Panc1 (cell line): ENCODE measurements around the gene NPEPL1. TPM values are rescaled to one million over a fixed set of nuclear protein-coding genes. Genes with fewer than 3 reads are reported as not detected.

Experiments used
- ATAC-seq: fragments of 200-7000 bp; cut with Tn5 transposase; 2 replicates; pipeline ENCODE4 v1.9.1; 2020; ENCODE audit warnings: mild to moderate bottlenecking, moderate library complexity
- BruUV-seq: library from RNA; stranded (reverse); fragments of 400-500 nt; replicated peaks from 2 replicates; lab custom pipeline; 2021; lab: Mats Ljungman, UMichigan
- CTCF ChIA-PET: fragments of 300-600 bp; sonication (Branson Sonifier 250); formaldehyde crosslinking; loops from one replicate; lab custom pipeline; 2022; ENCODE audit warnings: antibody characterized with exemption; lab: Charles Lee
- POLR2A ChIA-PET: fragments of 300-600 bp; sonication (Branson Sonifier 250); formaldehyde crosslinking; loops from one replicate; lab custom pipeline; 2022; ENCODE audit warnings: antibody characterized with exemption; lab: Charles Lee
- DNase-seq: peaks from one replicate; pipeline ENCODE4 v3.0.0-alpha.2; 2010; ENCODE audit warnings: low read depth, low spot score
- H3K27ac ChIP-seq: 2 replicates; pipeline ENCODE4 v1.5.1; 2011; ENCODE audit warnings: mild to moderate bottlenecking, low read length, inconsistent platforms
- H3K27me3 ChIP-seq: fragments of 200-500 bp; sonication (Bioruptor generic); 2 replicates; pipeline ENCODE4 v1.6.0; 2014; ENCODE audit warnings: low read length, inconsistent platforms; ENCODE audit not compliant: control insufficient read depth, insufficient read depth
- H3K36me3 ChIP-seq: fragments of 200-500 bp; sonication (Bioruptor generic); 2 replicates; pipeline ENCODE4 v1.5.1; 2014; ENCODE audit warnings: inconsistent platforms, mild to moderate bottlenecking, low read length, moderate library complexity; ENCODE audit not compliant: control insufficient read depth, insufficient read depth
- H3K4me1 ChIP-seq: 2 replicates; pipeline ENCODE4 v1.5.1; 2011; ENCODE audit warnings: inconsistent platforms, mild to moderate bottlenecking, low read length, moderate library complexity; ENCODE audit not compliant: control insufficient read depth, insufficient read depth
- H3K4me3 ChIP-seq, 2 experiments: 2 replicates each; pipeline ENCODE4 v1.5.1; 2011 to 2012; ENCODE audit warnings: low read depth in 2 of 2, low read length in 2 of 2, mild to moderate bottlenecking in 2 of 2, inconsistent platforms in 1 of 2, moderate library complexity in 1 of 2
- H3K9me3 ChIP-seq: fragments of 200-500 bp; sonication (Bioruptor generic); 2 replicates; pipeline ENCODE4 v1.5.1; 2014; ENCODE audit warnings: low read depth, mild to moderate bottlenecking, inconsistent platforms, low read length, moderate library complexity; ENCODE audit not compliant: control insufficient read depth, insufficient read depth
- CTCF ChIP-seq: fragments of 450-650 bp; IDR thresholded peaks from 2 replicates; pipeline ENCODE4 v1.5.1; 2017; ENCODE audit warnings: mild to moderate bottlenecking
- POLR2AphosphoS5 ChIP-seq: IDR thresholded peaks from 2 replicates; pipeline ENCODE4 v1.6.1; 2012; ENCODE audit warnings: mild to moderate bottlenecking, low read depth, low read length, moderate library complexity
- SIN3A ChIP-seq: IDR thresholded peaks from 2 replicates; pipeline ENCODE4 v1.6.1; 2012; ENCODE audit warnings: low read depth, mild to moderate bottlenecking, low read length, moderate library complexity, borderline replicate concordance; ENCODE audit not compliant: insufficient read depth
- TCF7L2 ChIP-seq: IDR thresholded peaks from 2 replicates; pipeline ENCODE4 v1.6.1; 2011; ENCODE audit warnings: mild to moderate bottlenecking, low read depth, low read length, inconsistent platforms
- in situ Hi-C: cut with HindIII; loops from 2 replicates; pipeline ENCODE4 v1.10.0; 2016; ENCODE audit warnings: low sequenced_read_pairs, low pct_unique_long_range_greater_than_20kb
- intact Hi-C: fragments of 100-400 bp; cut with micrococcal nuclease; formaldehyde crosslinking; loops from one replicate; pipeline ENCODE4 v1.10.0; 2022; ENCODE audit not compliant: unreplicated experiment
- total RNA-seq: library from RNA; stranded (reverse); gene quantifications from one replicate; pipeline ENCODE4 v1.2.1, GENCODE V29; 2021; ENCODE audit not compliant: unreplicated experiment
- TF ChIP-seq, protein P1 (sequence below), 2 experiments: IDR thresholded peaks; 2 replicates each; pipeline ENCODE4 v1.6.1; 2011 to 2012; ENCODE audit warnings: low read depth in 2 of 2, control low read depth in 1 of 2, low read length in 1 of 2, mild to moderate bottlenecking in 1 of 2, moderate library complexity in 1 of 2; ENCODE audit not compliant: insufficient read depth in 1 of 2

The NPEPL1 gene
- total RNA-seq, 1 experiment from 2014 or later: 27.4 TPM

DNA sequence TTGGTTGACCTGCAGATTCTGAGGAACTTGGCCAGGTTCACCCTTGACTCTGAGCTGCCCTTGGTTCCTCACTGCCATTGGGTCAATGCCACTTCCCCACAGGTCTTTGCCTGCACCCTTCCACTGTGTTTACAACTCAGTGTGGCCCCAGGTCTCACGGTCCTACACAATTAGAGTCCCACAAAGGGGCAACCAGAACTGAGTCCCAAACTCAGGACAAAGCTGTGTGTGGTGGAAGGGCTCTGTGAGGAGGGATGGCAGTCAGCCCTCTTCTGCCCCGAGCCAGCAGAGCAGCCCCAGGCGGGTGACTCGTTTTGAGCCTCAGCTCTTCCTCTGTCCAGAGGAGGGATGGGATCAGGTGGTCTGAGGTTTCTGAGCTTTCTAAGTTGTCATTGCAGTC is 69.5 kb downstream of the NPEPL1 start:
- Histone ChIP-seq H3K27ac (no peak overlapping the region), H3K9me3 (no peaks in the 10 kb centered on the region), H3K27me3 (peaks cover 26% of the 10 kb centered on the region), H3K4me1 (no peaks in the 10 kb centered on the region), H3K4me3 (no peak overlapping the region), H3K36me3 (no peaks in the 10 kb centered on the region)
- in situ Hi-C loops (no loop called here), intact Hi-C loops (no loop called here)
- DNase-seq (no peak), ATAC-seq (no peak)
- BruUV-seq: no TSS peak
- ChIA-PET POLR2A (interaction anchor here (0.6 kb wide), 1 partner anchor 1658 kb away, joined by 3 read pairs; no protein-coding TSS in a partner anchor), CTCF (no interaction called here)
- TF ChIP-seq, protein P1, sequence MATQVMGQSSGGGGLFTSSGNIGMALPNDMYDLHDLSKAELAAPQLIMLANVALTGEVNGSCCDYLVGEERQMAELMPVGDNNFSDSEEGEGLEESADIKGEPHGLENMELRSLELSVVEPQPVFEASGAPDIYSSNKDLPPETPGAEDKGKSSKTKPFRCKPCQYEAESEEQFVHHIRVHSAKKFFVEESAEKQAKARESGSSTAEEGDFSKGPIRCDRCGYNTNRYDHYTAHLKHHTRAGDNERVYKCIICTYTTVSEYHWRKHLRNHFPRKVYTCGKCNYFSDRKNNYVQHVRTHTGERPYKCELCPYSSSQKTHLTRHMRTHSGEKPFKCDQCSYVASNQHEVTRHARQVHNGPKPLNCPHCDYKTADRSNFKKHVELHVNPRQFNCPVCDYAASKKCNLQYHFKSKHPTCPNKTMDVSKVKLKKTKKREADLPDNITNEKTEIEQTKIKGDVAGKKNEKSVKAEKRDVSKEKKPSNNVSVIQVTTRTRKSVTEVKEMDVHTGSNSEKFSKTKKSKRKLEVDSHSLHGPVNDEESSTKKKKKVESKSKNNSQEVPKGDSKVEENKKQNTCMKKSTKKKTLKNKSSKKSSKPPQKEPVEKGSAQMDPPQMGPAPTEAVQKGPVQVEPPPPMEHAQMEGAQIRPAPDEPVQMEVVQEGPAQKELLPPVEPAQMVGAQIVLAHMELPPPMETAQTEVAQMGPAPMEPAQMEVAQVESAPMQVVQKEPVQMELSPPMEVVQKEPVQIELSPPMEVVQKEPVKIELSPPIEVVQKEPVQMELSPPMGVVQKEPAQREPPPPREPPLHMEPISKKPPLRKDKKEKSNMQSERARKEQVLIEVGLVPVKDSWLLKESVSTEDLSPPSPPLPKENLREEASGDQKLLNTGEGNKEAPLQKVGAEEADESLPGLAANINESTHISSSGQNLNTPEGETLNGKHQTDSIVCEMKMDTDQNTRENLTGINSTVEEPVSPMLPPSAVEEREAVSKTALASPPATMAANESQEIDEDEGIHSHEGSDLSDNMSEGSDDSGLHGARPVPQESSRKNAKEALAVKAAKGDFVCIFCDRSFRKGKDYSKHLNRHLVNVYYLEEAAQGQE (IDR thresholded peaks at IDR 0.05; ENCODE audit: insufficient read depth in 1 of 2, low read depth in 2 of 2, low read length in 1 of 2): no peak
- TF ChIP-seq CTCF: no peak
- TF ChIP-seq POLR2AphosphoS5: no peak
- TF ChIP-seq TCF7L2: no peak
- TF ChIP-seq SIN3A: no peak

DNA sequence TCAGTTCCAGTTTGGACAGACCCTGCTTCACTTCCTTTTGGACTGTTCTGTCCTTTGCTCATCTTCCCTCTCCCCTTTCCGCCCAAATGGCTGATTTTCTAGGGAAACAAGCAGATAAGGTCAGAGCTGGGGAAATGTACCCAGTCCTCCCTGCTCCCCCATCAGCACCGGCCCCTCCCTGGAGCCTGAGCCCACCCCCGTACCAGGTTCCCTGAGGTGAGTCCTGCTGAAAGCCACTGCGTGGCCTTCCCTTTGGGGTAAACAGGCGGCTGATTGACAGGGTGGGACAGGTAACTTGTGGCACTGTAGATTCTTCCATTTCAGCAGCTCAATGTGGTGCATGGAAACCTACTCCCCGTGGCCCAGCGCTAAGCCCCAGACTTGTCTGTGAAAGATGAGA is 70.5 kb downstream of the NPEPL1 start:
- TF ChIP-seq POLR2AphosphoS5 (no peak), TCF7L2 (no peak)
- Histone ChIP-seq H3K27me3 (peaks cover 31% of the 10 kb centered on the region), H3K9me3 (no peaks in the 10 kb centered on the region), H3K36me3 (no peaks in the 10 kb centered on the region), H3K4me1 (no peaks in the 10 kb centered on the region), H3K4me3 (no peak overlapping the region), H3K27ac (no peak overlapping the region)
- ChIA-PET CTCF (no interaction called here), POLR2A (no interaction called here)
- DNase-seq: no peak
- no peak for ATAC-seq
- intact Hi-C loops: no loop called here
- in situ Hi-C loops: no loop called here
- no TSS peak for BruUV-seq

Other genes with a start within 250 kb of the NPEPL1 start
- gene APCDD1L, start 177.4 kb upstream of the NPEPL1 start, total RNA-seq: 0.62 TPM
- gene STX16, start 41.5 kb upstream of the NPEPL1 start, total RNA-seq: 41.9 TPM
- not detected for gene GNAS-AS1, start 158.1 kb downstream of the NPEPL1 start, total RNA-seq
- gene GNAS, start 159.9 kb downstream of the NPEPL1 start, total RNA-seq: 756 TPM